A549 (cell line): ENCODE data around the gene UGT1A7. TPM values are rescaled to one million over a fixed set of nuclear protein-coding genes. Genes with fewer than 3 reads are reported as not detected.
"Not testable (repeated sequence)": the region's sequence is repeated elsewhere in the genome, so short reads cannot be mapped to it uniquely, and the experiment has no call there.

ENCODE experiments used
- ATAC-seq, 2 experiments: fragments of 200-7000 bp in 1 of 2; fragments of >200 bp in 1 of 2; cut with Nextera tagmentation in 1 of 2; cut with Tn5 transposase in 1 of 2; 3 replicates each; pipeline versions ENCODE4 v1.8.0 to v1.9.1; 2018 to 2020; ENCODE audit warnings: mild to moderate bottlenecking in 1 of 2, moderate library complexity in 1 of 2
- CTCF ChIA-PET: fragments of 300-600 bp; sonication (Branson Sonifier 250); formaldehyde crosslinking; extraction: SDS; loops from one replicate; lab custom pipeline; 2021; ENCODE audit warnings: antibody characterized with exemption, inconsistent platforms; lab: Yijun Ruan, JAX
- POLR2A ChIA-PET: fragments of 350-600 bp; formaldehyde crosslinking; extraction: SDS; loops from one replicate; lab custom pipeline; 2021; ENCODE audit warnings: antibody characterized with exemption, inconsistent platforms; lab: Yijun Ruan, JAX
- DNase-seq, 2 experiments: peaks; one replicate each; pipeline versions ENCODE4 v3.0.0 to v3.0.0-alpha.2; 2011 to 2016; ENCODE audit warnings: low read depth in 1 of 2, low spot score in 1 of 2
- FAIRE-seq: peaks from 2 replicates; lab custom pipeline; 2011; peaks lifted over from hg19 to GRCh38; lab: Jason Lieb, UNC
- H3K27ac ChIP-seq, 2 experiments: fragments of >200 bp; sonication (Bioruptor Twin); formaldehyde crosslinking; 3 replicates each; pipeline ENCODE4 v1.5.1; 2016 to 2017
- H3K4me1 ChIP-seq: fragments of >200 bp; sonication (Bioruptor Twin); formaldehyde crosslinking; 3 replicates; pipeline ENCODE4 v1.6.1; 2016
- H3K4me2 ChIP-seq: fragments of >200 bp; sonication (Bioruptor Twin); formaldehyde crosslinking; 3 replicates; pipeline ENCODE4 v1.6.1; 2016
- H3K4me3 ChIP-seq: fragments of >200 bp; sonication (Bioruptor Twin); formaldehyde crosslinking; 3 replicates; pipeline ENCODE4 v1.5.1; 2016
- H3K9me3 ChIP-seq: fragments of >200 bp; sonication (Bioruptor Twin); formaldehyde crosslinking; 3 replicates; pipeline ENCODE4 v1.6.1; 2016
- BHLHE40 ChIP-seq: IDR thresholded peaks from 2 replicates; pipeline ENCODE4 v1.6.1; 2012; ENCODE audit warnings: low read depth, low read length, inconsistent platforms
- CBX2 ChIP-seq: fragments of 200-600 bp; sonication (generic); IDR thresholded peaks from 2 replicates; pipeline ENCODE4 v1.6.1; 2016; ENCODE audit warnings: low read depth, mild to moderate bottlenecking, borderline replicate concordance
- CTCF ChIP-seq: fragments of >200 bp; sonication (Bioruptor Twin); formaldehyde crosslinking; IDR thresholded peaks from 3 replicates; pipeline ENCODE4 v1.5.1; 2016
- EHMT2 ChIP-seq: fragments of 200-600 bp; sonication (generic); IDR thresholded peaks from 2 replicates; pipeline ENCODE4 v1.6.1; 2016; ENCODE audit warnings: antibody characterized with exemption, low read depth, mild to moderate bottlenecking, moderate library complexity
- EP300 ChIP-seq, 2 experiments: fragments of >200 bp; sonication (Bioruptor Twin); formaldehyde crosslinking; IDR thresholded peaks; 2 replicates in 1 of 2; 3 replicates in 1 of 2; pipeline ENCODE4 v1.6.1; 2016 to 2017
- FOSL2 ChIP-seq, 2 experiments: fragments of 450-650 bp in 1 of 2; fragments of >200 bp in 1 of 2; sonication (Bioruptor Twin) in 1 of 2; formaldehyde crosslinking; IDR thresholded peaks; 2 replicates each; pipeline versions ENCODE4 v1.5.0 to v1.6.1; 2016 to 2020; ENCODE audit warnings: mild to moderate bottlenecking in 1 of 2, moderate library complexity in 1 of 2
- JUN ChIP-seq, 2 experiments: fragments of >200 bp; sonication (Bioruptor Twin); formaldehyde crosslinking; IDR thresholded peaks; 2 replicates in 1 of 2; 3 replicates in 1 of 2; pipeline ENCODE4 v1.6.1; 2016 to 2017
- MAFK ChIP-seq: fragments of 450-650 bp; IDR thresholded peaks from 2 replicates; pipeline ENCODE4 v1.6.1; 2014; ENCODE audit not compliant: partially characterized antibody
- MAZ ChIP-seq: fragments of 150-350 bp; IDR thresholded peaks from 2 replicates; pipeline ENCODE4 v1.6.1; 2014; ENCODE audit warnings: antibody characterized with exemption, low read depth, low read length, borderline replicate concordance
- NFE2L2 ChIP-seq: fragments of 150-350 bp; conservative IDR thresholded peaks from 2 replicates; pipeline ENCODE4 v1.6.1; 2014; ENCODE audit warnings: low read length
- NPAS2 ChIP-seq: fragments of 250-450 bp; sonication (Bioruptor Pico); IDR thresholded peaks from 2 replicates; pipeline ENCODE4 v1.8.0; 2022; ENCODE audit warnings: mild to moderate bottlenecking, moderate library complexity, borderline replicate concordance
- PBX3 ChIP-seq: IDR thresholded peaks from 2 replicates; pipeline ENCODE4 v1.6.1; 2012
- PHF8 ChIP-seq: fragments of 200-600 bp; sonication (generic); IDR thresholded peaks from 2 replicates; pipeline ENCODE4 v1.6.1; 2016; ENCODE audit warnings: low read depth, mild to moderate bottlenecking, antibody characterized with exemption, moderate library complexity, borderline replicate concordance
- POLR2AphosphoS2 ChIP-seq: conservative IDR thresholded peaks from 2 replicates; pipeline ENCODE4 v1.6.1; 2012; ENCODE audit warnings: low read length, improper control_type of control experiment, inconsistent platforms
- RCOR1 ChIP-seq: fragments of 150-350 bp; IDR thresholded peaks from 2 replicates; pipeline ENCODE4 v1.6.1; 2014; ENCODE audit warnings: antibody characterized with exemption, low read length, low read depth
- RFX5 ChIP-seq: fragments of 450-650 bp; IDR thresholded peaks from 2 replicates; pipeline ENCODE4 v1.7.1; 2014; ENCODE audit warnings: antibody characterized with exemption, mild to moderate bottlenecking, moderate library complexity
- SMC3 ChIP-seq: fragments of >200 bp; sonication (Bioruptor Twin); formaldehyde crosslinking; IDR thresholded peaks from 3 replicates; pipeline ENCODE4 v1.6.1; 2018; ENCODE audit warnings: inconsistent platforms
- SREBF2 ChIP-seq: fragments of 450-650 bp; IDR thresholded peaks from 2 replicates; pipeline ENCODE4 v1.6.1; 2014; ENCODE audit warnings: mild to moderate bottlenecking, moderate library complexity
- ZC3H11A ChIP-seq: fragments of 450-650 bp; IDR thresholded peaks from 2 replicates; pipeline ENCODE4 v1.6.1; 2014; ENCODE audit warnings: antibody characterized with exemption, mild to moderate bottlenecking
- ZSCAN20 ChIP-seq: fragments of 250-450 bp; sonication (Bioruptor Pico); IDR thresholded peaks from 2 replicates; pipeline ENCODE4 v1.8.0; 2022; ENCODE audit warnings: mild to moderate bottlenecking, moderate library complexity
- WGBS: methylation state at CpG from one replicate; pipeline ENCODE4 v1.1.6; 2017; ENCODE audit errors: missing lambda C conversion rate; 5-methylcytosine and 5-hydroxymethylcytosine counted together
- polyA plus RNA-seq, 4 experiments: library from polyadenylated mRNA; depleted of rRNA in 3 of 4; stranded (reverse); fragments of >200 nt; fragmentation: RNase III in 1 of 4; extraction: RNeasy Plus Mini Kit Qiagen cat#74134 plus additional on column Dnase treatment in 1 of 4; gene quantifications; 2 replicates in 3 of 4; 3 replicates in 1 of 4; pipeline ENCODE4 v1.2.3, GENCODE V29; 2011 to 2017
- TF ChIP-seq, protein P1 (sequence below): fragments of 200-600 bp; sonication (generic); IDR thresholded peaks from 2 replicates; pipeline ENCODE4 v1.6.1; 2016; ENCODE audit warnings: antibody characterized with exemption, mild to moderate bottlenecking, moderate library complexity

The UGT1A7 gene
- polyA plus RNA-seq, 2 of the 4 experiments (the other 2 are of a cell fraction): 8.9 to 9.8 TPM

DNA sequence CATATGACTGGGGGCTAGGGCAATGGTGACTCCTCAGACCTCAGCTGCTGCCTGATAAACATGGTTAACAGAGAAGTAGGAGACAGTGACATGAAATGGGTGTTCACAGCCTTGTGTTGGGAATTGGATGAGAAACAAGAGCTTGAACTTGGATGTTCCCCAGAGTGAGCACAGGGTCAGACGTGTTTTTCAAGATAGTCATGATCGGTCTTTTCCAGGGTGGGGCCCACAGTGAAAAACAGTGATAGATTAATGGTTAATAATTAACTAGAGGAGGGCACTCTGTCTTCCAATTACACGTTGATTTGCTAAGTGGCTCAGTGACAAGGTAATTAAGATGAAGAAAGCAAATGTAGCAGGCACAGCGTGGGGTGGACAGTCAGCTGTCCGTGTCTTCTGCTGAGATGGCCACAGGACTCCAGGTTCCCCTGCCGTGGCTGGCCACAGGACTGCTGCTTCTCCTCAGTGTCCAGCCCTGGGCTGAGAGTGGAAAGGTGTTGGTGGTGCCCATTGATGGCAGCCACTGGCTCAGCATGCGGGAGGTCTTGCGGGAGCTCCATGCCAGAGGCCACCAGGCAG, 47.1 kb downstream of the UGT1A7 start, which contains the start of gene UGT1A3:
Gene UGT1A3 (plus strand): TSS at position 320 of the 579 bp plus-strand sequence. CDS start 85 bp downstream, at position 405.
- 0 out of 3 replicates have a peak, but pooled peaks cover 4% of the 10 kb centered on the region for H3K9me3 ChIP-seq
- ChIA-PET CTCF (interaction anchor here (1.2 to 1.5 kb wide), 2 partner anchors 17 to 155 kb away, joined by 3 to 4 read pairs; no protein-coding TSS in a partner anchor), POLR2A (no interaction called here)
- no peak; a peak in 1 of 6 replicates for ATAC-seq
- TF ChIP-seq POLR2AphosphoS2: no peak
- TF ChIP-seq MAFK: no peak
- no peak for TF ChIP-seq MAZ
- no peak for TF ChIP-seq RCOR1
- TF ChIP-seq CBX2: no peak
- H3K4me3 ChIP-seq: no peak within 1 kb of the TSS
- peak within 1 kb of the TSS; percentile 41 to 60; a peak in 4 of 6 replicates for H3K27ac ChIP-seq
- peaks cover 11% of the 10 kb centered on the region; the same call in 2 of the 3 replicates for H3K4me1 ChIP-seq
- WGBS: 85% methylated on average over 8 of the region's 8 CpGs
- no peak within 1 kb of the TSS for H3K4me2 ChIP-seq
- DNase-seq: no peak
- FAIRE-seq: no peak

GRCh38 chr2:233736868-233737653, 55.4 kb downstream of the UGT1A7 start:
- H3K4me3 ChIP-seq, POLR2A ChIA-PET, DNase-seq, H3K4me1 ChIP-seq, H3K4me2 ChIP-seq, FAIRE-seq: not testable (repeated sequence)
- WGBS: 86% methylated on average over 14 of the region's 14 CpGs
- peak overlapping the region; percentile 46 to 69; a peak in 5 of 6 replicates for H3K27ac ChIP-seq
- peaks cover 48% of the 10 kb centered on the region for H3K9me3 ChIP-seq
- CTCF ChIA-PET: interaction anchor here (0.7 to 1.4 kb wide), 5 partner anchors 11 to 96 kb away, joined by 3 to 4 read pairs (median 3); no protein-coding TSS in a partner anchor
- ATAC-seq: 0 out of 6 replicates have a peak, but pooled peaks of 1 of the 2 experiments have one; percentile 29

DNA sequence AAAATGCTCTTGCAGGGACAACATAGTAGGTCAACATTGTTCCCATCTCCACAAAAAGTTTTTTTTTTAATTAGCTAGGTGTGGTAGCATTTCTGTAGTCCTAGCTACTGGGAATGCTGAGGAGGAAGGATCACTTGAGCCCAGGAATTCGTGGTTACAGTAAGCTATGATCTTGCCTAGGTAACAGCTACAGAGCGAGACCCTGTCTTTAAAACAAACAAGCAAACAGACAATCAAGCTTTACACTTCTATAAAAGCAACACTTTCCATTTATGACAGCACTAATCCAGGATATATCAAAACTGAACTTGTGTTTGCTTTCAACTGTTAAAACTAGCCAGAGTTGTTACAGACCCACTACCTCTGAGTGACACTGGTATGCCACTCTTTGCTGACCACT, 59.2 kb downstream of the UGT1A7 start:
- POLR2A ChIA-PET: no interaction called here

More for the DNA sequence above, 59.2 kb downstream of the UGT1A7 start:
- ATAC-seq: no peak
- TF ChIP-seq ZC3H11A (no peak), SREBF2 (no peak), BHLHE40 (no peak), EHMT2 (no peak), SMC3 (no peak), NPAS2 (CRISPR knock-in tag) (no peak), EP300 (IDR thresholded peaks at IDR 0.05) (no peak), MAZ (no peak), ZSCAN20 (no peak), RFX5 (no peak), NFE2L2 (no peak), PBX3 (no peak), FOSL2 (IDR thresholded peaks at IDR 0.05) (no peak), FOSL2 (CRISPR knock-in tag; IDR thresholded peaks at IDR 0.05) (no peak), CTCF (no peak), JUN (IDR thresholded peaks at IDR 0.05) (no peak), PHF8 (no peak), RCOR1 (no peak)
- TF ChIP-seq, protein P1, sequence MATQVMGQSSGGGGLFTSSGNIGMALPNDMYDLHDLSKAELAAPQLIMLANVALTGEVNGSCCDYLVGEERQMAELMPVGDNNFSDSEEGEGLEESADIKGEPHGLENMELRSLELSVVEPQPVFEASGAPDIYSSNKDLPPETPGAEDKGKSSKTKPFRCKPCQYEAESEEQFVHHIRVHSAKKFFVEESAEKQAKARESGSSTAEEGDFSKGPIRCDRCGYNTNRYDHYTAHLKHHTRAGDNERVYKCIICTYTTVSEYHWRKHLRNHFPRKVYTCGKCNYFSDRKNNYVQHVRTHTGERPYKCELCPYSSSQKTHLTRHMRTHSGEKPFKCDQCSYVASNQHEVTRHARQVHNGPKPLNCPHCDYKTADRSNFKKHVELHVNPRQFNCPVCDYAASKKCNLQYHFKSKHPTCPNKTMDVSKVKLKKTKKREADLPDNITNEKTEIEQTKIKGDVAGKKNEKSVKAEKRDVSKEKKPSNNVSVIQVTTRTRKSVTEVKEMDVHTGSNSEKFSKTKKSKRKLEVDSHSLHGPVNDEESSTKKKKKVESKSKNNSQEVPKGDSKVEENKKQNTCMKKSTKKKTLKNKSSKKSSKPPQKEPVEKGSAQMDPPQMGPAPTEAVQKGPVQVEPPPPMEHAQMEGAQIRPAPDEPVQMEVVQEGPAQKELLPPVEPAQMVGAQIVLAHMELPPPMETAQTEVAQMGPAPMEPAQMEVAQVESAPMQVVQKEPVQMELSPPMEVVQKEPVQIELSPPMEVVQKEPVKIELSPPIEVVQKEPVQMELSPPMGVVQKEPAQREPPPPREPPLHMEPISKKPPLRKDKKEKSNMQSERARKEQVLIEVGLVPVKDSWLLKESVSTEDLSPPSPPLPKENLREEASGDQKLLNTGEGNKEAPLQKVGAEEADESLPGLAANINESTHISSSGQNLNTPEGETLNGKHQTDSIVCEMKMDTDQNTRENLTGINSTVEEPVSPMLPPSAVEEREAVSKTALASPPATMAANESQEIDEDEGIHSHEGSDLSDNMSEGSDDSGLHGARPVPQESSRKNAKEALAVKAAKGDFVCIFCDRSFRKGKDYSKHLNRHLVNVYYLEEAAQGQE: no peak
- TF ChIP-seq, all 56 proteins: peak for 0
- no peak overlapping the region for H3K4me3 ChIP-seq
- no peak for FAIRE-seq
- WGBS: 86% methylated on average over 2 of the region's 2 CpGs
- no peak overlapping the region for H3K4me2 ChIP-seq
- CTCF ChIA-PET: interaction anchor here (1.1 kb wide), 1 partner anchor 19 kb away, joined by 3 read pairs; no protein-coding TSS in a partner anchor
- no peak for DNase-seq
- peaks cover 64% of the 10 kb centered on the region for H3K9me3 ChIP-seq
- H3K27ac ChIP-seq: peak overlapping the region; percentile 64 to 89; a peak in 5 of 6 replicates
- H3K4me1 ChIP-seq: peaks cover 23% of the 10 kb centered on the region
